PC-9 (cell line): ENCODE measurements around the gene GLA.

ENCODE experiments used
- EZH2 ChIP-seq: fragments of 200-600 bp; sonication (generic); IDR thresholded peaks from 2 replicates; pipeline ENCODE4 v1.8.0; 2017; ENCODE audit warnings: antibody characterized with exemption, low read depth
- TF ChIP-seq, protein P1 (sequence below): fragments of 200-600 bp; sonication (generic); conservative IDR thresholded peaks from 2 replicates; pipeline ENCODE4 v1.6.1; 2017; ENCODE audit warnings: mixed run types, antibody characterized with exemption, mild to moderate bottlenecking, moderate library complexity

DNA sequence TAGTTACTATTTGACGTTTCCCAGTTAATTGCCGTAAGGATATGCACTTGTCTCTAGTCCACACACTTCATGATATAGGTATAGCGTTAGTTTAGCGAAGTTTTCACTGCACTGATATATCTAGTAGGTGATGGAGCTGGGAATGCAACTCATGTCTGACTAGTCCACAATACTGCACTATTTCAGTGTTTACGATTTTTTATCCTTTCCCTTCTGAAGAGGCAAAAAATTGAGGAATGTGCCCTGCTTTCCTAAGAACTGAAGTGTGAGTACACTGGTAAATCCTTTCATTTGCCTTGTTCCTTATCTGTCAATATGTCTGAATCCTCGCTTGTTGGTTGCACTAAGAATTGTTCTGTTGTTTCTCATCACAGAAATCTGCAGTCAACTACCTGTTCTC is 15.9 kb downstream of the GLA start:
- TF ChIP-seq EZH2, result no peak
- TF ChIP-seq, protein P1, sequence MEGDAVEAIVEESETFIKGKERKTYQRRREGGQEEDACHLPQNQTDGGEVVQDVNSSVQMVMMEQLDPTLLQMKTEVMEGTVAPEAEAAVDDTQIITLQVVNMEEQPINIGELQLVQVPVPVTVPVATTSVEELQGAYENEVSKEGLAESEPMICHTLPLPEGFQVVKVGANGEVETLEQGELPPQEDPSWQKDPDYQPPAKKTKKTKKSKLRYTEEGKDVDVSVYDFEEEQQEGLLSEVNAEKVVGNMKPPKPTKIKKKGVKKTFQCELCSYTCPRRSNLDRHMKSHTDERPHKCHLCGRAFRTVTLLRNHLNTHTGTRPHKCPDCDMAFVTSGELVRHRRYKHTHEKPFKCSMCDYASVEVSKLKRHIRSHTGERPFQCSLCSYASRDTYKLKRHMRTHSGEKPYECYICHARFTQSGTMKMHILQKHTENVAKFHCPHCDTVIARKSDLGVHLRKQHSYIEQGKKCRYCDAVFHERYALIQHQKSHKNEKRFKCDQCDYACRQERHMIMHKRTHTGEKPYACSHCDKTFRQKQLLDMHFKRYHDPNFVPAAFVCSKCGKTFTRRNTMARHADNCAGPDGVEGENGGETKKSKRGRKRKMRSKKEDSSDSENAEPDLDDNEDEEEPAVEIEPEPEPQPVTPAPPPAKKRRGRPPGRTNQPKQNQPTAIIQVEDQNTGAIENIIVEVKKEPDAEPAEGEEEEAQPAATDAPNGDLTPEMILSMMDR, result no peak
